ENCODE results near the gene TREM2. TPM values are rescaled to one million over a fixed set of nuclear protein-coding genes. Genes with fewer than 3 reads are reported as not detected.
"Not testable (repeated sequence)": the region's sequence is repeated elsewhere in the genome, so short reads cannot be mapped to it uniquely, and the experiment has no call there.

Gene TREM2
- total and polyA plus RNA-seq, 5 donors from 2014 or later: not detected

- Mint-ChIP-seq H3K27me3 (no peaks in the 10 kb centered on the region), H3K27ac (peak overlapping the region in 2 of 3 donors; percentile 15 to 48), H3K36me3 (peaks cover 35% of the 10 kb centered on the region), H3K4me3 (no peak overlapping the region), H3K4me1 (no peaks in the 10 kb centered on the region), H3K9me3 (peaks cover 0 to 2% (median 0%) of the 10 kb centered on the region in 7 donors)
- DNase-seq (no peak), ATAC-seq (ENCODE audit: low read depth in 2 of 2) (no peak)
- Histone ChIP-seq H3K36me3 (ENCODE audit: control insufficient read depth, insufficient read depth, low read length) (peaks cover 9% of the 10 kb centered on the region), H3K27me3 (ENCODE audit: control insufficient read depth, insufficient read depth, low read length) (no peaks in the 10 kb centered on the region), H3K4me3 (ENCODE audit: low read depth, low read length) (no peak overlapping the region), H3K4me1 (ENCODE audit: control insufficient read depth, insufficient read depth, low read length, poor library complexity, severe bottlenecking) (no peaks in the 10 kb centered on the region), H3K9me3 (ENCODE audit: control insufficient read depth in 2 of 2, low read length in 2 of 2) (no peaks in the 10 kb centered on the region), H3K27ac (ENCODE audit: insufficient read depth, low read length, poor library complexity, severe bottlenecking) (no peak overlapping the region)
These were observed 42.9 kb downstream of the TREM2 start for GRCh38 chr6:41120058-41120457.

DNA sequence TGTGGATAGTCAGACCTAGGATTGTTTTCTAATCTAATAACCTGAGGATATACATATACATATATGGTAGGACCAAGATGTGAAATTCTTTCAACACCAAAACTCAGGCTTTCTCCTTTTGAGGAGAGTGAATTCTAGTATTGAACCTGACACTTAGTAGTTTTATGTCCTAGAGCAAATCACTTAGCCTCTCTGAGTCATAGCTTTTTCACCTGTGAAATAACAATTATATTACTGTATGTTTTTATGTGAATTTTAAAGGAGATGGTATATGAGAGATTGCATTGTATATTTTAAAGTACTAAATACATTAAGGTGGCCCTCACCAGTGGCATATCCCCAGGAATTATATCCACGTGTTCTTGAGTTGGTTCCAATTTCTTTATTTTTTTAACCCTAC is 43.4 kb downstream of the TREM2 start:
- Mint-ChIP-seq H3K4me1 (no peaks in the 10 kb centered on the region), H3K27me3 (no peaks in the 10 kb centered on the region), H3K4me3 (no peak overlapping the region), H3K27ac (peak overlapping the region in 1 of 3 donors; percentile 15), H3K9me3 (peaks cover 0 to 2% (median 0%) of the 10 kb centered on the region in 7 donors), H3K36me3 (peaks cover 38% of the 10 kb centered on the region)
- no peak for ATAC-seq (ENCODE audit: low read depth in 2 of 2)
- no peaks in the 10 kb centered on the region for H3K9me3 ChIP-seq (ENCODE audit: control insufficient read depth in 2 of 2, low read length in 2 of 2)
- H3K27me3 ChIP-seq (ENCODE audit: control insufficient read depth, insufficient read depth, low read length): no peaks in the 10 kb centered on the region
- H3K4me3 ChIP-seq (ENCODE audit: low read depth, low read length): no peak overlapping the region
- H3K4me1 ChIP-seq (ENCODE audit: control insufficient read depth, insufficient read depth, low read length, poor library complexity, severe bottlenecking): no peaks in the 10 kb centered on the region
- DNase-seq: no peak
- no peak overlapping the region for H3K27ac ChIP-seq (ENCODE audit: insufficient read depth, low read length, poor library complexity, severe bottlenecking)
- peaks cover 9% of the 10 kb centered on the region for H3K36me3 ChIP-seq (ENCODE audit: control insufficient read depth, insufficient read depth, low read length)

GRCh38 chr6:41115027-41115426 is 47.9 kb downstream of the TREM2 start:
- DNase-seq; H3K9me3 ChIP-seq (ENCODE audit: control insufficient read depth in 2 of 2, low read length in 2 of 2); ATAC-seq (ENCODE audit: low read depth in 2 of 2); H3K4me3 Mint-ChIP-seq; H3K27me3 Mint-ChIP-seq; H3K36me3 ChIP-seq (ENCODE audit: control insufficient read depth, insufficient read depth, low read length); H3K4me1 ChIP-seq (ENCODE audit: control insufficient read depth, insufficient read depth, low read length, poor library complexity, severe bottlenecking); H3K27ac ChIP-seq (ENCODE audit: insufficient read depth, low read length, poor library complexity, severe bottlenecking); H3K27ac Mint-ChIP-seq; H3K4me1 Mint-ChIP-seq; H3K4me3 ChIP-seq (ENCODE audit: low read depth, low read length); H3K9me3 Mint-ChIP-seq; H3K27me3 ChIP-seq (ENCODE audit: control insufficient read depth, insufficient read depth, low read length): not testable (repeated sequence)
- peaks cover 26% of the 10 kb centered on the region for H3K36me3 Mint-ChIP-seq

- Mint-ChIP-seq H3K9me3 (no peaks in the 10 kb centered on the region), H3K4me1 (peaks cover 0 to 2% (median 0%) of the 10 kb centered on the region in 4 donors), H3K4me3 (no peak overlapping the region), H3K36me3 (peaks cover 15% of the 10 kb centered on the region), H3K27me3 (no peaks in the 10 kb centered on the region), H3K27ac (no peak overlapping the region)
- Histone ChIP-seq H3K27me3 (ENCODE audit: control insufficient read depth, insufficient read depth, low read length) (no peaks in the 10 kb centered on the region), H3K27ac (ENCODE audit: insufficient read depth, low read length, poor library complexity, severe bottlenecking) (no peak overlapping the region), H3K4me1 (ENCODE audit: control insufficient read depth, insufficient read depth, low read length, poor library complexity, severe bottlenecking) (no peaks in the 10 kb centered on the region), H3K9me3 (ENCODE audit: control insufficient read depth in 2 of 2, low read length in 2 of 2) (no peaks in the 10 kb centered on the region), H3K4me3 (ENCODE audit: low read depth, low read length) (no peak overlapping the region), H3K36me3 (ENCODE audit: control insufficient read depth, insufficient read depth, low read length) (peaks cover 3% of the 10 kb centered on the region)
- DNase-seq: no peak
- ATAC-seq (ENCODE audit: low read depth in 2 of 2): no peak
These were observed 51.9 kb downstream of the TREM2 start for GRCh38 chr6:41111017-41111416.

Other genes starting within 250 kb of the TREM2 start
- 4.4 TPM for gene UNC5CL, start 123.9 kb downstream of the TREM2 start, total RNA-seq
- under 1 TPM; 0.11 to 0.68 (median 0.20) TPM for gene UNC5CL, start 123.9 kb downstream of the TREM2 start, polyA plus RNA-seq
- not detected for gene TSPO2, start 120.6 kb downstream of the TREM2 start, total RNA-seq
- not detected for gene TSPO2, start 120.6 kb downstream of the TREM2 start, polyA plus RNA-seq
- not detected for gene APOBEC2, start 109.9 kb downstream of the TREM2 start, total RNA-seq
- gene APOBEC2, start 109.9 kb downstream of the TREM2 start, polyA plus RNA-seq: 1 to 10 TPM in 1 of 4 donors, under 1 TPM in 3; 0.67 to 1.1 (median 0.88) TPM
- gene OARD1, start 90.8 kb downstream of the TREM2 start, total RNA-seq: 30.3 TPM
- gene OARD1, start 90.8 kb downstream of the TREM2 start, polyA plus RNA-seq: 10 to 100 TPM; 38.8 to 58.2 (median 53.6) TPM
- gene NFYA, start 90.1 kb downstream of the TREM2 start, total RNA-seq: 37.9 TPM
- gene NFYA, start 90.1 kb downstream of the TREM2 start, polyA plus RNA-seq: 10 to 100 TPM; 15.9 to 24.1 (median 19.7) TPM
- gene TREML1, start 8.8 kb downstream of the TREM2 start, total RNA-seq: 4.8 TPM
- not detected for gene TREML1, start 8.8 kb downstream of the TREM2 start, polyA plus RNA-seq
- gene TREML2, start 38.0 kb upstream of the TREM2 start, total RNA-seq: 1.7 TPM
- 1 to 10 TPM in 3 of 4 donors, under 1 TPM in 1; 0.64 to 1.7 (median 1.4) TPM for gene TREML2, start 38.0 kb upstream of the TREM2 start, polyA plus RNA-seq
- not detected for gene TREML4, start 65.2 kb upstream of the TREM2 start, total RNA-seq
- not detected for gene TREML4, start 65.2 kb upstream of the TREM2 start, polyA plus RNA-seq
- not detected for gene TREM1, start 123.6 kb upstream of the TREM2 start, total RNA-seq
- gene TREM1, start 123.6 kb upstream of the TREM2 start, polyA plus RNA-seq: under 1 TPM in 1 of 4 donors, not detected in 3; 0.54 TPM
- gene NCR2, start 172.5 kb upstream of the TREM2 start, total RNA-seq: not detected
- not detected for gene NCR2, start 172.5 kb upstream of the TREM2 start, polyA plus RNA-seq